ENCODE measurements around the gene CXCR6.

- TF ChIP-seq POLR2A (IDR thresholded peaks at IDR 0.05; ENCODE audit: low read length) (no peak), TFCP2L1 (CRISPR knock-in tag; IDR thresholded peaks at IDR 0.05) (no peak), SREBF2 (IDR thresholded peaks at IDR 0.05) (no peak), NR3C1 (IDR thresholded peaks at IDR 0.05) (no peak), CHD2 (IDR thresholded peaks at IDR 0.05; ENCODE audit: low read length, partially characterized antibody) (no peak), FOSB (CRISPR knock-in tag; IDR thresholded peaks at IDR 0.05) (no peak), CHD4 (IDR thresholded peaks at IDR 0.05; ENCODE audit: borderline replicate concordance) (no peak), JUNB (IDR thresholded peaks at IDR 0.05) (no peak), EP300 (IDR thresholded peaks at IDR 0.05) (no peak), BHLHE40 (IDR thresholded peaks at IDR 0.05; ENCODE audit: low read depth, low read length) (no peak)
- TF ChIP-seq, protein P1, sequence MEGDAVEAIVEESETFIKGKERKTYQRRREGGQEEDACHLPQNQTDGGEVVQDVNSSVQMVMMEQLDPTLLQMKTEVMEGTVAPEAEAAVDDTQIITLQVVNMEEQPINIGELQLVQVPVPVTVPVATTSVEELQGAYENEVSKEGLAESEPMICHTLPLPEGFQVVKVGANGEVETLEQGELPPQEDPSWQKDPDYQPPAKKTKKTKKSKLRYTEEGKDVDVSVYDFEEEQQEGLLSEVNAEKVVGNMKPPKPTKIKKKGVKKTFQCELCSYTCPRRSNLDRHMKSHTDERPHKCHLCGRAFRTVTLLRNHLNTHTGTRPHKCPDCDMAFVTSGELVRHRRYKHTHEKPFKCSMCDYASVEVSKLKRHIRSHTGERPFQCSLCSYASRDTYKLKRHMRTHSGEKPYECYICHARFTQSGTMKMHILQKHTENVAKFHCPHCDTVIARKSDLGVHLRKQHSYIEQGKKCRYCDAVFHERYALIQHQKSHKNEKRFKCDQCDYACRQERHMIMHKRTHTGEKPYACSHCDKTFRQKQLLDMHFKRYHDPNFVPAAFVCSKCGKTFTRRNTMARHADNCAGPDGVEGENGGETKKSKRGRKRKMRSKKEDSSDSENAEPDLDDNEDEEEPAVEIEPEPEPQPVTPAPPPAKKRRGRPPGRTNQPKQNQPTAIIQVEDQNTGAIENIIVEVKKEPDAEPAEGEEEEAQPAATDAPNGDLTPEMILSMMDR (IDR thresholded peaks at IDR 0.05), result no peak
- TF ChIP-seq, protein P2, sequence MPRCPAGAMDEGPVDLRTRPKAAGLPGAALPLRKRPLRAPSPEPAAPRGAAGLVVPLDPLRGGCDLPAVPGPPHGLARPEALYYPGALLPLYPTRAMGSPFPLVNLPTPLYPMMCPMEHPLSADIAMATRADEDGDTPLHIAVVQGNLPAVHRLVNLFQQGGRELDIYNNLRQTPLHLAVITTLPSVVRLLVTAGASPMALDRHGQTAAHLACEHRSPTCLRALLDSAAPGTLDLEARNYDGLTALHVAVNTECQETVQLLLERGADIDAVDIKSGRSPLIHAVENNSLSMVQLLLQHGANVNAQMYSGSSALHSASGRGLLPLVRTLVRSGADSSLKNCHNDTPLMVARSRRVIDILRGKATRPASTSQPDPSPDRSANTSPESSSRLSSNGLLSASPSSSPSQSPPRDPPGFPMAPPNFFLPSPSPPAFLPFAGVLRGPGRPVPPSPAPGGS (IDR thresholded peaks at IDR 0.05), result no peak
These were observed 20.9 kb downstream of the CXCR6 start for GRCh38 chr3:45964139-45964538.
